ENCODE measurements around the gene CDKAL1.

CDKAL1 gene

DNA sequence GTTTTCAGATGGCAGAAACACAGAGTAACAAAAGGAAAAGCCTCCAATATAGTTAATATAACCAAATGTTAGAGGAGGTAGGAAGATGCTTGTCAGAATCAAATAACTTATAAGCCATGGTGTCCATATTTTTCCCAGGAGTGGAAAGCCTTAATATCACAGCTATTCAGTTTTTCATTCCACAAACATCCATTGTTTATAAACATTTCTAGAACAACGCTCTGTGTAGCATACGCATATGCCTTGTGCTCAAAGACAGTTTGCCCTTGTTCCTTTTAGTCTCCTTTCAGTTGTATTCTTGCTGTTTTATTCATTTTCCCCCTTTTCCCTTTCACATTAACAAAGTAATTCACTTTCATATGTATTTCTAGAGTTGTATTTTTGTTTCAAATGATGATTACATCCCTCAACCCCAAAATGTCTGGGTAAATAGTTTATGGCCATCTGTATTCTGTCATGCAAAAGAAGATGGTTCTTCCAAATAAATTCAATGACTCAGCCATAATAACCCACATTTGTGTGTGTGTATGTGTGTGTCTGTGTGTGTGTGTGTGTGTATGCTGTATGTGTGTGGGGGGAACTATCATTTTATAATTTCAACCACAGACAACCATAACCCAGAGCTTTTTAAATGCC, 603.6 kb downstream of the CDKAL1 start:
- Histone ChIP-seq H2AFZ (ENCODE audit: low read depth, low read length) (no peak overlapping the region), H3K9me3 (ENCODE audit: insufficient read depth, low read length, severe bottlenecking) (no peaks in the 10 kb centered on the region), H3K4me1 (ENCODE audit: insufficient read depth, low read length) (no peaks in the 10 kb centered on the region), H3K4me3 (ENCODE audit: low read depth in 1 of 2, low read length in 2 of 2) (no peak overlapping the region), H3K27ac (ENCODE audit: low read length) (no peak overlapping the region), H3K79me2 (ENCODE audit: insufficient read depth, low read length) (no peaks in the 10 kb centered on the region), H3K9ac (ENCODE audit: low read depth, low read length) (no peak overlapping the region), H3K27me3 (ENCODE audit: insufficient read depth, low read length, poor library complexity) (no peaks in the 10 kb centered on the region), H3K4me2 (ENCODE audit: insufficient read depth, low read length) (no peak overlapping the region), H3K36me3 (ENCODE audit: insufficient read depth, low read length) (no peaks in the 10 kb centered on the region), H4K20me1 (ENCODE audit: insufficient read depth, low read length) (no peaks in the 10 kb centered on the region)
- no peak for DNase-seq
- TF ChIP-seq CTCF (IDR thresholded peaks at IDR 0.05; ENCODE audit: borderline replicate concordance, extremely low read depth, low read length, poor library complexity, severe bottlenecking) = no peak
- no peak for TF ChIP-seq EZH2 (IDR thresholded peaks at IDR 0.05; ENCODE audit: borderline replicate concordance, low read depth, low read length, severe bottlenecking)
- no peak for ATAC-seq (ENCODE audit: insufficient read depth, low read depth)

DNA sequence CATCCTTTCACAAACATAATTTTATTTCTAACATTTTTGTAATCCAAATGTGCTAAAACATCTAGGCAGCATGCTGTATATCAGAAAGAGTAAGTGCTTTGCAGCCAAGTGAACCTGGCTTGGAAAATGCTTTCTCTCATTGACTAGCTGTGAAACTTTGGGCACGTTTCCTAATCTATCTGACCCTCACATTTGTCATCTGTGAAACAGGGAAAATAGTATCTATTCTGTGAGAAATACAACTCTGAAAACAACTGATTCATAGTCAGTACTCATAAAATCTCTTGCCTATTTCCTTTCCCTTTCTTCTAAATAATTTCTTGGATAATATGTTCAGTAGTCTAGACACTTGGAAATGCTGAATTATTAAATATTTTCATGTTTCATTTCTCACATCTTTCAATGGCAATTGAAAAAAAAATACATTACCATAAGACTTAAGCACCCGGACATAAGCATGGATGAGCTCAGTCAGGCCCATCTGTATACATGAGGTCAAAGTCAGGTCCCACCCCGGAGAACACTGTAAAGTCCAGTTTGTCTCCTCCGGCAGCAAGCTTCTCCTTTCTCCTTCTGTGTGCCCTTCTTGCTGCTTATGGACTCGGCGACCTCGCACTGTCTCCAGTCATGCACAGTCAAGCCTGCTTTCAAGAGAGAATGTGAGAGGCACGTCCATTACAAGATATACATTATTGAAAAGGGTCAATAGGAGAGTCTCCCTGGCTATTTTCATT, 604.2 kb downstream of the CDKAL1 start:
- H2AFZ ChIP-seq (ENCODE audit: low read depth, low read length) = no peak overlapping the region

GRCh38 chr6:21140966-21141365, 606.7 kb downstream of the CDKAL1 start:
- Histone ChIP-seq H3K4me2 (ENCODE audit: insufficient read depth, low read length) (no peak overlapping the region), H3K4me1 (ENCODE audit: insufficient read depth, low read length) (no peaks in the 10 kb centered on the region), H3K9ac (ENCODE audit: low read depth, low read length) (no peak overlapping the region), H3K27me3 (ENCODE audit: insufficient read depth, low read length, poor library complexity) (no peaks in the 10 kb centered on the region), H4K20me1 (ENCODE audit: insufficient read depth, low read length) (no peaks in the 10 kb centered on the region), H3K79me2 (ENCODE audit: insufficient read depth, low read length) (no peaks in the 10 kb centered on the region), H2AFZ (ENCODE audit: low read depth, low read length) (no peak overlapping the region), H3K9me3 (ENCODE audit: insufficient read depth, low read length, severe bottlenecking) (no peaks in the 10 kb centered on the region), H3K4me3 (ENCODE audit: low read depth in 1 of 2, low read length in 2 of 2) (no peak overlapping the region), H3K36me3 (ENCODE audit: insufficient read depth, low read length) (no peaks in the 10 kb centered on the region), H3K27ac (ENCODE audit: low read length) (no peak overlapping the region)
- TF ChIP-seq CTCF (IDR thresholded peaks at IDR 0.05; ENCODE audit: borderline replicate concordance, extremely low read depth, low read length, poor library complexity, severe bottlenecking) = no peak
- TF ChIP-seq EZH2 (IDR thresholded peaks at IDR 0.05; ENCODE audit: borderline replicate concordance, low read depth, low read length, severe bottlenecking) = no peak
- no peak for DNase-seq
- ATAC-seq (ENCODE audit: insufficient read depth, low read depth) = no peak

More for the DNA sequence above, 604.2 kb downstream of the CDKAL1 start:
- Histone ChIP-seq H3K36me3 (ENCODE audit: insufficient read depth, low read length) (no peaks in the 10 kb centered on the region), H3K9me3 (ENCODE audit: insufficient read depth, low read length, severe bottlenecking) (no peaks in the 10 kb centered on the region), H3K79me2 (ENCODE audit: insufficient read depth, low read length) (no peaks in the 10 kb centered on the region), H3K27me3 (ENCODE audit: insufficient read depth, low read length, poor library complexity) (no peaks in the 10 kb centered on the region), H3K4me2 (ENCODE audit: insufficient read depth, low read length) (no peak overlapping the region), H3K27ac (ENCODE audit: low read length) (no peak overlapping the region), H3K4me3 (ENCODE audit: low read depth in 1 of 2, low read length in 2 of 2) (no peak overlapping the region), H3K9ac (ENCODE audit: low read depth, low read length) (no peak overlapping the region), H3K4me1 (ENCODE audit: insufficient read depth, low read length) (no peaks in the 10 kb centered on the region), H4K20me1 (ENCODE audit: insufficient read depth, low read length) (no peaks in the 10 kb centered on the region)
- TF ChIP-seq EZH2 (IDR thresholded peaks at IDR 0.05; ENCODE audit: borderline replicate concordance, low read depth, low read length, severe bottlenecking) (no peak), CTCF (IDR thresholded peaks at IDR 0.05; ENCODE audit: borderline replicate concordance, extremely low read depth, low read length, poor library complexity, severe bottlenecking) (no peak)
- DNase-seq (no peak), ATAC-seq (ENCODE audit: insufficient read depth, low read depth) (no peak)

Data from DND-41 (cell line).